Activated CD4-positive, CD25-positive, alpha-beta regulatory T cell treated with anti-CD3 and anti-CD28 coated beads, Interleukin-2, amount 50 U/mL, for 16 hours (primary cell): ENCODE data around the gene SLC35F1.

ENCODE experiments used
- DNase-seq: peaks from one replicate; pipeline ENCODE4 v3.0.0-alpha.2; 2020; ENCODE audit warnings: low read depth, low spot score

The SLC35F1 gene

DNA sequence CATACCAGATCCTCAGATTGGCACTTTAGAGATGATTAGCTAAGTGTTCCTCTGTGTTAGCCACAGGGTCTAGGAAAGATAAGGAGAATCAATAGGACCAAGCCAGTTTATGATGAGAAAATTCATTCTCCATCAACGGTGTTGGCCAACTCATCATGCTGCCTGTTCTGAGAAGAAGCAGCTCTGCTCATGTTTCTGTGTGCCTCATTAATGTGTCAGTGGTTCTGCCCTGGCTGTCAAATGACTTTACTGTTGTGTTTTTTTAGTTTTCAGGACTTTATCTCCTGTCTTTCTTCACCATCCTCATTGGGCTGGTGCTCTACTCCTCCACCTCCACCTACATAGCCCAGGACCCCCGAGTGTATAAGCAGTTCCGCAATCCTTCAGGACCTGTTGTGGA is 406.7 kb downstream of the SLC35F1 start:
- no peak for DNase-seq

DNA sequence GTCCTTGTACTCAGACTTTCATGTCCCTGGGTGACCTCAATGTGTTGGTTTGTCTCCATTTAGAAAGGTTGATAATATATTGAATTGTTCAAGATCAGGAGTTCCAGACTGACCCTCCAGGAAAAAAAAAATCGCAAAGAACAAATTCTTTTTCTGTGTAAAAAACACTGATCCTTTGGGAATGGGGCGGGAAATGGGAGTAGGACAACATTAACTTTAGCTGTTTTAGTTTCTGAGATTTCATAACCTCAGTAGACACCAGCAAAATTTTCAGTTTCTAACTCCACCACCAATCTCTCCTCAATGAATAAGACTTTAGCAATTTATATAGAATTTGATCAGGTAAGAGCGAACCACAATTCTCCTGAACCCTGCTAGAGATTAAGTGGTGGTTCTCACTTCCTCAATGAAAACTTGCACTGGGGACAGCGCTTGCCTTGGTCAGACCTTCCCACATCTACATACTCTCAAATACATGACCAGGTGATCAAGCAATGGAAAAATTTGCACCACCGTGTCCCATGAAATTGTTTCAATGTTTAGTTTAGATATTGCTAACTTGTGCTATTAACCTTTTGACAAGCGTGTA is 409.8 kb downstream of the SLC35F1 start:
- DNase-seq = no peak

- DNase-seq = no peak
Observed at GRCh38 chr6:118317581-118318563, 410.8 kb downstream of the SLC35F1 start.

DNA sequence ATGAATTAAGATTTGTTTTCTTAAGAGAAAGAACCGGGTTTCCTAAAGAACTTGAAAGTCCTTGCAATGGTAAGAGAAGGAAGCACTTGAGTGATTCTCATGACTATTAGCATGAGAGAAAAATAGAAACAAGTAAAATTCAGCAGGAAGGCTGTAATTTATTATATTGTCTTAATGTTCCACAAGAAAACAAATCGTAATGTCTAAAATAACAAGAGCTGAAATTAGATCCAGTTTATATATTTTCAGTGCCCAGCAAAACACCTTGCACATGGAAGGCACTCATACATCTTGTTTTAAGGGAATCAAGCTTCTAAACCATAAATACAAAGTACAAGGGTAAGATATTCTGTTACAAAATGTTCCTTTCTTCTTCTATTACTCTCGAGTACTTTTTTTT is 411.6 kb downstream of the SLC35F1 start:
- DNase-seq = no peak

- DNase-seq = no peak
Observed at GRCh38 chr6:118319416-118319815, 412.4 kb downstream of the SLC35F1 start.

DNA sequence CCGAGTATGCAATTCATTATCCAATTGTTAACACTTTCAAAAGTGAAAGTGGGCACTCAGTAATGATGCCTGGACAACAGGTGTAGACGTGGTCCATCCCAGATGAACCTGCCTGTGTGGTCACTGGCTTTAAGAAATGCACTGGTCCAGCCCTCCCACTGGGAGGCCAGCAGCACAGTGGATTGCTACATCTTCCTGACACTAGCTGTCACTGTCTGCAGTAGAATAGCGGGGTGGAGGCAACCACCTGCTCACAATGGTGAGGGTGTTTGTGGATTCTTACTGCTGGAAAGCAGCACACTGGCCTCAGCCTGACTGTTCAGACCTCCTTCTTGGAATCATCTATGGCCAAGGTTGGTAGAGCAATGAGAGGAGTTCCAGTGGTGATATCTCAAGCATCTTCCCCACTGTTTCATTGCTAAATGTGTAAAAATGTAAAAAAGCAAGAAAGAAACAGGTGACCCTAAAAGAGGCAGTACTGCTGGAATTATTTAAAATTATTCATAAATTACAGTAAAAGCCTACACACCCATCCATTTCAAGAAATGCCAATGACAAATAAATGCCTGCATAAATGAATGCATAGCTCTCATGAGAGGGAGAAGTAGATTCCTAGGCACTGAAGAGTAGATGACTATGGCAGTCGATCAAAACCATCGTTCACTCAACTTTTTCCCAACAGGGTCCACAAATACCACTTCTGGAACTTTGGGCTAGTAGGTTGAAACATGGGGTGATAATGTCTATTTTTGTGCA is 413.0 kb downstream of the SLC35F1 start:
- DNase-seq = no peak

GRCh38 chr6:118320652-118321051 is 413.6 kb downstream of the SLC35F1 start:
- DNase-seq = no peak

GRCh38 chr6:118324116-118324515 is 417.1 kb downstream of the SLC35F1 start:
- DNase-seq = no peak

- no peak for DNase-seq
Observed at GRCh38 chr6:118325220-118325860, 418.3 kb downstream of the SLC35F1 start.

DNA sequence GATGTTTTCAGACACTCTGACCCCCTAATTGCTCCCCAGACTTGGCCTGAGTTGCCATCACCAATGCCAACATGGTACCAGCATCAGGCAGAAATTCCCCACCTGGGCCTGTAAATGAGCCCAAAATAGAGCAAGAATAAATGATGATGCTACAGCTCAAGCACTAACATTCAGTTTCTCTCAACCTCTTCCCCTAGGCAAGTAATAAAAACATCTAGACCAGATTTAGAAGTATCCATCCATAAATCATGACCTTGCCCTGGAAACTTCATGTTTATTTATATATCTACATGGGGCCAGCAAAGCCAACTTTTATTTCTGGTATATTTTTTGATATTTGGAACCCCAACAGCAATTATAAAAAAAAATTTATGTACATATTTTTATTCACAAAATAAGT is 419.6 kb downstream of the SLC35F1 start:
- DNase-seq = no peak

DNA sequence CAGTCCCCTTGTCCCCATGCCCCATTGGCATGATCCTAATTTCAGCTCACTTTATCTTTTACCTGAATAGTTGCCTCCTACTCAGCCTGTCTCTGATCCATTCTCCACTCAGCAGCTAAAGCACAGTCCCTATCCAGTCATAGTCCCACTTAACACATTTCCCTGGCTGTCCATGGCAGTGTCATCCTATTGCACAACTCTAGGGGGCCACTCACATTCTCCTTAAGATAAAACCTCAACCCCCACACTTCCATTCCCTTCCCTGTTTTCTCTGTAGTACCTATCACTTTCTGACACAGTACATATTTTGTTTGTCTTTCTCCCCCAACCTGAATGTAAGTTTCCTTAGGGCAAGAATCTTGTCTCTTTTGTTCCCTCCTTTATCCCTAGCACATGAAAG is 420.2 kb downstream of the SLC35F1 start:
- no peak for DNase-seq

- DNase-seq = no peak
Observed at GRCh38 chr6:118333772-118334171, 426.7 kb downstream of the SLC35F1 start.

- no peak for DNase-seq
Observed at GRCh38 chr6:118334634-118335033, 427.6 kb downstream of the SLC35F1 start.

- no peak for DNase-seq
Observed at GRCh38 chr6:118335325-118335816, 428.3 kb downstream of the SLC35F1 start.

DNA sequence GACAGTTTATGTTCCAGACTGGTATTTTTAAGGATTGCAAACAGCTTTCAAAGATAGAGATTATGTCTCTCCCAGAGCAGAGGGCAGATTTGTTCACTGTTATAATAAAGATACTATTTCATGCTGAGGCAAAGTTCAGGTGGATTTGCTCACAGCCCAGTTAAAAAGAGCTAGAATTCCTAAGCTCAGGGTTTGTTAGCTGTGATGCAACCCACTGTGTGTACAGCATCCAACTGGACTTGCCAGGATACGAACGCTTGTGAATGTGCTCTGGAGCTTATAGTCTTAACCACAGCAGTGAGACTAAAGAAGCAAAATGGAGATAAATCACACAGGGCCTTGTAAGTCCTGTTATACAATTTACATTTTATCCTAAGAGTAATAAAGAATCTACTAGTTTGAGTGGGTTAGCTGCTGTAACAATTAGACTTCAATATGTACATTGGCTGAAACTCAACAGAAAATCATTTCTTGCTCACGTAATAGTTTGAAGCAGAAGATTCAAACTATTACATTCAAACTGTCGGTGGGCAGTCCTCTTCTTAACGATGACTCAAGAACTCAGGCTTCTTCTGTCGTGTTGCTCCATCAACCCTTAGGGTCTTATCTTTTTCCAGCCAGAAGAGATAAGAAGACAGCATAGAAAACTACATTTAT is 437.1 kb downstream of the SLC35F1 start:
- DNase-seq = no peak

DNA sequence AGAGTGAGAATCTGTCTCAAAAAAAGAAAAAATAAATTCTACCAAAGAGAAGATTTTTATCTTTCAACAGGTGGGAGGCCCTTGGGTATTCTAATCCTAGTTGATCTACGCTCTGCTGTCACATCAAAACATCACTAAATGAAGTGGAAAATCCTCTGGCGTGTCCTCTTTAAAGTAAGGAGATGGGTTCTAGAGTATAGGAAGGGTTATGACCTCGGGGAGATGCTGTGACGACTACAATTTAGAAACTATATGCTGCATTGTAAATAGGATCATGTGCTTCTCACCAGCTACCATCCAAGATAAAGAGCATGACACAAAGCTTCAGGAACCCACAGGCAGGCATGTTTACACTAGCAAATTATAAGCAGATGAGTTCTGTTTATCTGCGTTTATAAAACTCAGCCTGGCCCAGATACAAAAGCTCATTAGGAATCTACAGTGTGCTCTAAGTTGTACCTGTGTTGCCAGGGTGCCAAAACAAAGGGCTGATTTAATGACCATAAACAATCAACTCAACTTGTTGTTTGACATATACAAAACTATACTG is 443.9 kb downstream of the SLC35F1 start:
- DNase-seq = no peak

- no peak for DNase-seq
Observed at GRCh38 chr6:118353564-118353963, 446.5 kb downstream of the SLC35F1 start.

- DNase-seq = no peak
Observed at GRCh38 chr6:118354641-118355040, 447.6 kb downstream of the SLC35F1 start.

DNA sequence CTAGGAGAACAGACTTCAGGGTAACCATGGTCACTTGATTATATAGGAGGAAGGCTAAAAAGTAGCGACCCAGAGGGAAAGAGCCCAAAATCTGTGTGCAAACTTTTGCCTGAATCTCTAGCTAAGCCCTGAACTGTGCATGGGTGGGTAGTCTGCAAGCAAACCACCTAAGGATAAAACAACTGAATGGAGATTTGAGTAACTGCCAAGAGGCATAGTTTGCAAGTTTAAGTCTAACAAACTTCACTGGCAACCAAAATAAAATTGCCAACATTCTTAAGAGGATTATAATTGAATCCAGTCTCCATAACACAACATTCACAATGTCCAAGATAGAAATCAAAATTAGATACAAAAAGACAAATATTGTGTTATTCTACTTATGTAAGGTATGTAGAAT is 449.0 kb downstream of the SLC35F1 start:
- DNase-seq = no peak

DNA sequence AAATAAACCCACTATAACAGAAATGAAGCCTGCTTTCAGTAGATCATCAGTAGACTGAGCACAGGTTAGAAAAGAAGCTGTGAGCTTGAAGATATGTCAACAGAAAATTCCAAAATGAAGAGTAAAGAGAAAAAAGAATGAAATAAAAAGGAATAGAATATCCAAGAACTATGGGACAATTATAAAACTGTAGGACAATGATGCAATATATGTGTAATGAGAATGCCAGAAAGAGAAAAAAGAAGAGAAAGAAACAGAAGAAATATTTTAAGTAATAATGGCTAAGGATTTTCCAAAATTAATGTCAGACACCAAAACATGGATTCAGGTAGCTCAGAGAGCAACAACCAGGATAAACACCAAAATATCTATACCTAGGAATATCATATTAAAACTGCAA is 449.6 kb downstream of the SLC35F1 start:
- DNase-seq = no peak
